MCF 10A (cell line): ENCODE results near the gene MLF1. TPM values are rescaled to one million over a fixed set of nuclear protein-coding genes. Genes with fewer than 3 reads are reported as not detected.

Experiments used
- Bru-seq: library from RNA; stranded (reverse); fragments of 400-500 nt; gene quantifications from one replicate; lab custom pipeline; 2021; lab: Mats Ljungman, UMichigan
- BruChase-seq, 2 experiments: library from RNA; stranded (reverse); fragments of 400-500 nt; gene quantifications; one replicate each; lab custom pipeline; 2021; lab: Mats Ljungman, UMichigan
- BruUV-seq: library from RNA; stranded (reverse); fragments of 400-500 nt; replicated peaks from 2 replicates; lab custom pipeline; 2021; lab: Mats Ljungman, UMichigan
- CTCF ChIA-PET: fragments of 300-600 bp; sonication (Branson Sonifier 250); formaldehyde crosslinking; extraction: SDS; loops from one replicate; lab custom pipeline; 2021; ENCODE audit warnings: antibody characterized with exemption, inconsistent platforms; lab: Yijun Ruan, JAX
- POLR2A ChIA-PET: fragments of 300-600, 350-650 bp; sonication (Branson Sonifier 250); formaldehyde crosslinking; extraction: SDS; loops from one replicate; lab custom pipeline; 2020; ENCODE audit warnings: antibody characterized with exemption, inconsistent platforms; lab: Yijun Ruan, JAX
- DNase-seq: peaks from one replicate; pipeline ENCODE4 v3.0.0-alpha.2; 2018; ENCODE audit not compliant: unreplicated experiment
- H3K27ac Mint-ChIP-seq: one replicate; pipeline ENCODE4 v1.8.0; 2022; ENCODE audit warnings: mild to moderate bottlenecking, low read depth, mixed read lengths; ENCODE audit not compliant: unreplicated experiment
- H3K27me3 Mint-ChIP-seq: one replicate; pipeline ENCODE4 v1.8.0; 2022; ENCODE audit warnings: mixed read lengths; ENCODE audit not compliant: insufficient read depth, unreplicated experiment
- H3K36me3 Mint-ChIP-seq: one replicate; pipeline ENCODE4 v1.8.0; 2022; ENCODE audit warnings: mild to moderate bottlenecking, moderate library complexity, mixed read lengths; ENCODE audit not compliant: insufficient read depth, unreplicated experiment
- H3K4me1 Mint-ChIP-seq: one replicate; pipeline ENCODE4 v1.8.0; 2022; ENCODE audit warnings: mixed read lengths; ENCODE audit not compliant: insufficient read depth, unreplicated experiment
- H3K4me3 Mint-ChIP-seq: one replicate; pipeline ENCODE4 v1.8.0; 2022; ENCODE audit warnings: mild to moderate bottlenecking, moderate library complexity, mixed read lengths; ENCODE audit not compliant: unreplicated experiment
- H3K9me3 Mint-ChIP-seq: one replicate; pipeline ENCODE4 v1.8.0; 2022; ENCODE audit warnings: mixed read lengths; ENCODE audit not compliant: unreplicated experiment
- CTCF ChIP-seq: fragments of 200-600 bp; IDR thresholded peaks from one replicate; pipeline ENCODE4 v1.8.0; 2022; ENCODE audit warnings: antibody characterized with exemption, mild to moderate bottlenecking; ENCODE audit not compliant: unreplicated experiment
- intact Hi-C: fragments of 100-400 bp; cut with micrococcal nuclease; formaldehyde crosslinking; loops from 2 replicates; pipeline ENCODE4 v1.14.1; 2022
- long read RNA-seq: library from polyadenylated mRNA; stranded (forward); transcript quantifications from one replicate; pipeline ENCODE4 v2.0.0, GENCODE V29; 2022
- total RNA-seq: library from RNA; stranded (reverse); gene quantifications from 2 replicates; pipeline ENCODE4 v1.2.3, GENCODE V29; 2022

The MLF1 gene
- total RNA-seq, result 5.0 and 6.8 TPM in 2 replicates
- percentile 53 among the genes with signal in this experiment for Bru-seq, nascent RNA
- percentile 51 among the genes with signal in this experiment for BruChase-seq, experiment 1, labeled RNA remaining after a 6-hour chase
- BruChase-seq, experiment 2, labeled RNA remaining after a 2-hour chase, result percentile 41 among the genes with signal in this experiment
- long read RNA-seq, transcript MLF1-201 (7 exons, 2,203 nt), result major isoform, 19 of 27 reads
- long read RNA-seq, partial matches to known transcripts, result 0 of 27 reads
- long read RNA-seq, other reads (novel, unspliced or antisense), result 2 of 27 reads

- BruUV-seq, result no TSS peak
These were observed at the start of gene MLF1 for GRCh38 chr3:158570999-158571702. MLF1 (plus strand) TSS chr3:158571194; CDS start chr3:158571301, 107 bp downstream.

DNA sequence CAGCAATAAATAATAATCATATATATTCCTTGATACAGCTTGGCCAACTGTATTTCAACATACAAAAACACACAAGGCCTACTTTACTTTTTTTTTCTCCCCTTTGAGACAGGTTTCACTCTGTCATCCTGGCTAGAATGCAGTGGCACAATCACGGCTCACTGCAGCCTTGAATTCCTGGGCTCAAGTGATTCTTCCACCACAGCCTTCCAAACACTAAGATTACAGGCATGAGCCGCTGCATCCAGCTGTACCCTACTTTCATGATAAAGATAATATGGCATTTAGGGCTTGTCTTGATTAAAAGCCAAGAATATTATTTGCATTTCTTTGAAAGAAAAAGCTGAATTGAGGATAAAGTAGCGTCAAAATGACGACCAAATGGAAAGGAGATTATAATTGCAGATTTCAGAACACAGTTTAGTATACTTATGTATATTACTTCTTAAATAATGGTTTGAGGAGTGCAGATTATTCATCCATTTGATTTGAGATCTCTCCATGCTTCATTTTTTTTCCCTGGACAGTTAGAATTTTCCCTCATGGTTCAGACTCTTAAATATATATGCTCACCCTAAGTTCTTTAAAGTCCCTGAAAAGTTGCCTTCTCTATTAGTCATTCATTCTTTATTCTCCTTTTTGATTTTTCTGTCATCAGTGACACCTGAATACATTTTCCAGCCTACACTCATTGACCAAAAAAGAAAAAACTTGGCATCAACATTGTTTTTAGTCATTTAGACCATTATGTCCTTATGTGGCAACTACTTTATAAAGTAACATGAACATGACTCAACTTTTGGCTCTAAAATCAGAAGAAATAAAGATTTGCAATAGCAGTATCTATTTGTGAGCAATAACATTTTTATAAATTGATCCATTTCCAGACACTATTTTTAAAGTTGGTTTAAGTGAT, 48.5 kb upstream of the MLF1 start:
- intact Hi-C loops, result no loop called here

More at GRCh38 chr3:158570999-158571702, at the start of gene MLF1:
- intact Hi-C loops, result loop anchor here (2.0 kb wide), 1 partner anchor 74 kb away; the partner anchor contains the start of gene GFM1
- no peaks in the 10 kb centered on the region for H3K36me3 Mint-ChIP-seq
- no peak for TF ChIP-seq CTCF
- no peaks in the 10 kb centered on the region for H3K9me3 Mint-ChIP-seq
- peak; percentile 96 for DNase-seq
- ChIA-PET CTCF (interaction anchor here (0.7 to 3.5 kb wide), 8 partner anchors 12 to 1408 kb away, joined by 3 to 20 read pairs (median 3); partner anchors contain the start of gene GFM1), POLR2A (interaction anchor here (0.6 to 2.3 kb wide), 12 partner anchors 9 to 1423 kb away, joined by 3 to 18 read pairs (median 3); partner anchors contain the start of gene GFM1)
- peak within 1 kb of the TSS; percentile 96 for H3K4me3 Mint-ChIP-seq
- peak within 1 kb of the TSS; percentile 98 for H3K27ac Mint-ChIP-seq
- H3K4me1 Mint-ChIP-seq, result peaks cover 6% of the 10 kb centered on the region
- H3K27me3 Mint-ChIP-seq, result no peaks in the 10 kb centered on the region

DNA sequence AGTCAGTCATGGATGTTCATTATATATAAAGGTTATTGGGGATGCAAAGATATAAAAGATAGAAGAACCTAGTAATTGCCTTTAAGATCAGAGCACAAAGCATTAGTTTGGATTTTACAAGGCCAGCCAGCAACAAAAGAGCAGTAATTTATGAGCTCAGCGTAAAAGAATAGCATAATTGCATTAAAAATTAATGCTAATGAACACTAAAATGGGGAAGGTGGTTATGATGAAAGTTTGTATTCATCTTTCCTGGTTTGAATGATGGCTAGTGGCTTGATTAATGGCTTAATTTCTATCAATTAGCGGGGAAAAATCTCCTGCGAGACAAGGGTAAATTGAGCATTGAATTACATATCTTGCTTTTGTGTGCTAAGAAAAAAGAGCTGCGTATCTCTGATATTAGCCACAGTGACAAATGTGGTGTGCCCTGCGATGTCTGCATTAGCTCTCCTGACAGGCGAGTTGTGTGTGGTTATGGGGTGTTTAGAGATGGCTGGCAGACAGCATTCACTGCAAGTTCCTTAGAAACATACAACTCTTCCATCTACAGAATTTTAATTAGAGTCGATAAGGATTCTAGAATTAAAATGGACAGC, 42.8 kb upstream of the MLF1 start:
- H3K36me3 Mint-ChIP-seq, result no peaks in the 10 kb centered on the region
- no peaks in the 10 kb centered on the region for H3K9me3 Mint-ChIP-seq
- H3K27ac Mint-ChIP-seq, result no peak overlapping the region
- H3K4me1 Mint-ChIP-seq, result peaks cover 7% of the 10 kb centered on the region
- H3K27me3 Mint-ChIP-seq, result no peaks in the 10 kb centered on the region
- no peak for TF ChIP-seq CTCF
- intact Hi-C loops, result no loop called here
- no peak for DNase-seq
- ChIA-PET POLR2A (no interaction called here), CTCF (interaction anchor here (0.6 to 4.7 kb wide), 7 partner anchors 8 to 995 kb away, joined by 3 to 49 read pairs (median 3); no protein-coding TSS in a partner anchor)
- H3K4me3 Mint-ChIP-seq, result no peak overlapping the region
- no TSS peak for BruUV-seq

More for the DNA sequence above, 48.5 kb upstream of the MLF1 start:
- no peak for TF ChIP-seq CTCF
- no peaks in the 10 kb centered on the region for H3K27me3 Mint-ChIP-seq
- H3K4me1 Mint-ChIP-seq, result peaks cover 10% of the 10 kb centered on the region
- H3K27ac Mint-ChIP-seq, result peak overlapping the region; percentile 61
- peak; percentile 72 for DNase-seq
- H3K4me3 Mint-ChIP-seq, result no peak overlapping the region
- BruUV-seq, result no TSS peak
- no peaks in the 10 kb centered on the region for H3K36me3 Mint-ChIP-seq
- ChIA-PET POLR2A (interaction anchor here (1.1 to 1.8 kb wide), 2 partner anchors 9 to 11 kb away, joined by 3 to 4 read pairs; no protein-coding TSS in a partner anchor), CTCF (interaction anchor here (0.5 to 1.2 kb wide), 4 partner anchors 9 to 990 kb away, joined by 3 to 7 read pairs (median 4); no protein-coding TSS in a partner anchor)
- H3K9me3 Mint-ChIP-seq, result no peaks in the 10 kb centered on the region
